Measurements from ENCODE around the gene NDUFV2. TPM values are rescaled to one million over a fixed set of nuclear protein-coding genes. Genes with fewer than 3 reads are reported as not detected.
A peak's percentile ranks its signal among the peaks of the same experiment; 100 is the strongest.

Gene NDUFV2
- total and polyA plus RNA-seq, 2 of the 13 experiments (the other 11 are each of a cell fraction or from before 2014, with no cell fraction given) = 216 to 299 TPM

DNA sequence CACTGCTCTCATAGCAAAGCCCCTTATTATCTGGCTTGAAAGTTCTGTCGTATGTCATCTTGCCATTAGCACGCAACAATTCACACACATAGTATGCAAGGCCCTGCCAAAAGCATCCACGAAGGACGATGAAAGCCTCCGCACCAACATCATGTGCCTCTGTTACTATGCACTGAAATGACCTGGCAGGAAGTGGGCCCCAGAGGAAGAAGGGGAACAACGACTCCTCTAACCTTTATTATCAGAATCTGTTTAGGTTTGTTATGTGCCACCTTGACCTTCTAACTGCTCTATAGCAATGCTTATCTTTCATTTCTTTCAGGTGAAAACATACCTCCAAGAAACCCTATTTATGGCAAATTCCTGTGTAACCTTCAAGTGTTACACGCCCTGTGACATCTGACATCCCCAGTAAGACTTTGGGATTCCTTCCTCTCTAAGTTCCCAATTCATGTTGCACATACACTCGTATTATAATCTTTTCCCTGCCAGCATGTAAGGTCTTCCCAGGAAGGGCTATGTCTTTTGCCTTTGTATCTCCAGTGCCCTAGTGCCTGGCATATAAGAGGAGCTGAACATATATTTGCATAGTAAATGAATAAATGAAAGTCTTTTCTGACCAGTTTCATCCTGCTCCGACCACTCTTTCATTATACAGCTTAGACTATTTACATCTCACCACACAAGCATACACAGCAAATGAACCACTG lies 7.0 kb upstream of the NDUFV2 start (continued):
- TF ChIP-seq AHDC1 (CRISPR knock-in tag; IDR thresholded peaks at IDR 0.05; ENCODE audit: borderline replicate concordance) (no peak), HNF4A (CRISPR knock-in tag; IDR thresholded peaks at IDR 0.05) (no peak), ZNF761 (CRISPR knock-in tag; conservative IDR thresholded peaks at IDR 0.05) (no peak), TFDP1 (CRISPR knock-in tag; IDR thresholded peaks at IDR 0.05; ENCODE audit: borderline replicate concordance) (0 out of 2 replicates have a peak, but pooled peaks have one; percentile 16), SRSF4 (IDR thresholded peaks at IDR 0.05; ENCODE audit: low read depth, low read length, poor library complexity, severe bottlenecking) (no peak), HNRNPK (IDR thresholded peaks at IDR 0.05; ENCODE audit: low read depth, low read length, poor library complexity, severe bottlenecking) (no peak), TBP (CRISPR knock-in tag; IDR thresholded peaks at IDR 0.05) (no peak), NCOA2 (CRISPR knock-in tag; IDR thresholded peaks at IDR 0.05) (peak; percentile 48; the same call in 1 of the 2 replicates), ZBTB25 (CRISPR knock-in tag; IDR thresholded peaks at IDR 0.05) (no peak), POLR2G (IDR thresholded peaks at IDR 0.05; ENCODE audit: low read depth, low read length) (0 out of 2 replicates have a peak, but pooled peaks have one; percentile 31), ZNF510 (CRISPR knock-in tag; IDR thresholded peaks at IDR 0.05; ENCODE audit: low read depth) (no peak)
- TF ChIP-seq, protein P1, sequence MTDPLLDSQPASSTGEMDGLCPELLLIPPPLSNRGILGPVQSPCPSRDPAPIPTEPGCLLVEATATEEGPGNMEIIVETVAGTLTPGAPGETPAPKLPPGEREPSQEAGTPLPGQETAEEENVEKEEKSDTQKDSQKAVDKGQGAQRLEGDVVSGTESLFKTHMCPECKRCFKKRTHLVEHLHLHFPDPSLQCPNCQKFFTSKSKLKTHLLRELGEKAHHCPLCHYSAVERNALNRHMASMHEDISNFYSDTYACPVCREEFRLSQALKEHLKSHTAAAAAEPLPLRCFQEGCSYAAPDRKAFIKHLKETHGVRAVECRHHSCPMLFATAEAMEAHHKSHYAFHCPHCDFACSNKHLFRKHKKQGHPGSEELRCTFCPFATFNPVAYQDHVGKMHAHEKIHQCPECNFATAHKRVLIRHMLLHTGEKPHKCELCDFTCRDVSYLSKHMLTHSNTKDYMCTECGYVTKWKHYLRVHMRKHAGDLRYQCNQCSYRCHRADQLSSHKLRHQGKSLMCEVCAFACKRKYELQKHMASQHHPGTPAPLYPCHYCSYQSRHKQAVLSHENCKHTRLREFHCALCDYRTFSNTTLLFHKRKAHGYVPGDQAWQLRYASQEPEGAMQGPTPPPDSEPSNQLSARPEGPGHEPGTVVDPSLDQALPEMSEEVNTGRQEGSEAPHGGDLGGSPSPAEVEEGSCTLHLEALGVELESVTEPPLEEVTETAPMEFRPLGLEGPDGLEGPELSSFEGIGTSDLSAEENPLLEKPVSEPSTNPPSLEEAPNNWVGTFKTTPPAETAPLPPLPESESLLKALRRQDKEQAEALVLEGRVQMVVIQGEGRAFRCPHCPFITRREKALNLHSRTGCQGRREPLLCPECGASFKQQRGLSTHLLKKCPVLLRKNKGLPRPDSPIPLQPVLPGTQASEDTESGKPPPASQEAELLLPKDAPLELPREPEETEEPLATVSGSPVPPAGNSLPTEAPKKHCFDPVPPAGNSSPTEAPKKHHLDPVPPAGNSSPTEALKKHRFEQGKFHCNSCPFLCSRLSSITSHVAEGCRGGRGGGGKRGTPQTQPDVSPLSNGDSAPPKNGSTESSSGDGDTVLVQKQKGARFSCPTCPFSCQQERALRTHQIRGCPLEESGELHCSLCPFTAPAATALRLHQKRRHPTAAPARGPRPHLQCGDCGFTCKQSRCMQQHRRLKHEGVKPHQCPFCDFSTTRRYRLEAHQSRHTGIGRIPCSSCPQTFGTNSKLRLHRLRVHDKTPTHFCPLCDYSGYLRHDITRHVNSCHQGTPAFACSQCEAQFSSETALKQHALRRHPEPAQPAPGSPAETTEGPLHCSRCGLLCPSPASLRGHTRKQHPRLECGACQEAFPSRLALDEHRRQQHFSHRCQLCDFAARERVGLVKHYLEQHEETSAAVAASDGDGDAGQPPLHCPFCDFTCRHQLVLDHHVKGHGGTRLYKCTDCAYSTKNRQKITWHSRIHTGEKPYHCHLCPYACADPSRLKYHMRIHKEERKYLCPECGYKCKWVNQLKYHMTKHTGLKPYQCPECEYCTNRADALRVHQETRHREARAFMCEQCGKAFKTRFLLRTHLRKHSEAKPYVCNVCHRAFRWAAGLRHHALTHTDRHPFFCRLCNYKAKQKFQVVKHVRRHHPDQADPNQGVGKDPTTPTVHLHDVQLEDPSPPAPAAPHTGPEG (CRISPR knock-in tag; IDR thresholded peaks at IDR 0.05) = no peak
